ENCODE results near the gene ISG20L2.

ISG20L2 gene

GRCh38 chr1:156740741-156741480, 12.3 kb upstream of the ISG20L2 start, which contains the start of gene MRPL24:
MRPL24 (minus strand) TSS chr1:156741088; CDS start chr1:156738704, 2,384 bp downstream.
- DNase-seq (ENCODE audit: low spot score) = peak; percentile 99

GRCh38 chr1:156740237-156740740, 11.7 kb upstream of the ISG20L2 start:
- no peak for DNase-seq (ENCODE audit: low spot score)

GRCh38 chr1:156738916-156739315, 10.3 kb upstream of the ISG20L2 start:
- no peak for DNase-seq (ENCODE audit: low spot score)

GRCh38 chr1:156738407-156738806, 9.8 kb upstream of the ISG20L2 start:
- DNase-seq (ENCODE audit: low spot score) = no peak

- no peak for DNase-seq (ENCODE audit: low spot score)
Measured at GRCh38 chr1:156733989-156734584, 5.5 kb upstream of the ISG20L2 start.

- DNase-seq (ENCODE audit: low spot score) = peak; percentile 56
Measured at GRCh38 chr1:156727926-156728598, 504 bp downstream of the ISG20L2 start, which contains the start of gene METTL25B. METTL25B (plus strand) TSS chr1:156728469; CDS start chr1:156729105, 636 bp downstream.

- no peak for DNase-seq (ENCODE audit: low spot score)
Measured at GRCh38 chr1:156727492-156727891, 1.1 kb downstream of the ISG20L2 start.

- peak; percentile 42 for DNase-seq (ENCODE audit: low spot score)
Measured at GRCh38 chr1:156726549-156727226, 1.9 kb downstream of the ISG20L2 start.

GRCh38 chr1:156725683-156726280, 2.8 kb downstream of the ISG20L2 start:
- peak; percentile 79 for DNase-seq (ENCODE audit: low spot score)

GRCh38 chr1:156721535-156721934, 7.0 kb downstream of the ISG20L2 start:
- no peak for DNase-seq (ENCODE audit: low spot score)

- no peak for DNase-seq (ENCODE audit: low spot score)
Measured at GRCh38 chr1:156721131-156721530, 7.4 kb downstream of the ISG20L2 start.

GRCh38 chr1:156717351-156717750, 11.2 kb downstream of the ISG20L2 start:
- no peak for DNase-seq (ENCODE audit: low spot score)

GRCh38 chr1:156714830-156715229, 13.7 kb downstream of the ISG20L2 start:
- DNase-seq (ENCODE audit: low spot score) = no peak

GRCh38 chr1:156712626-156713025, 15.9 kb downstream of the ISG20L2 start:
- DNase-seq (ENCODE audit: low spot score) = no peak

GRCh38 chr1:156711011-156711817, 17.4 kb downstream of the ISG20L2 start:
- no peak for DNase-seq (ENCODE audit: low spot score)

GRCh38 chr1:156709757-156710489, 18.6 kb downstream of the ISG20L2 start:
- DNase-seq (ENCODE audit: low spot score) = no peak

- DNase-seq (ENCODE audit: low spot score) = no peak
Measured at GRCh38 chr1:156709031-156709430, 19.5 kb downstream of the ISG20L2 start.

- DNase-seq (ENCODE audit: low spot score) = no peak
Measured at GRCh38 chr1:156708218-156708661, 20.3 kb downstream of the ISG20L2 start.

- DNase-seq (ENCODE audit: low spot score) = no peak
Measured at GRCh38 chr1:156707417-156708217, 20.9 kb downstream of the ISG20L2 start.
